Measurements from ENCODE around the gene ZNF134.

Gene ZNF134

GRCh38 chr19:57583104-57583520, 30.9 kb upstream of the ZNF134 start:
- Histone ChIP-seq H3K4me3 (ENCODE audit: low read depth, low read length) (no peak overlapping the region), H3K27ac (ENCODE audit: extremely low read depth, low read depth, low read length) (no peak overlapping the region), H3K4me1 (ENCODE audit: control insufficient read depth, insufficient read depth, low read length) (0 out of 2 replicates have a peak, but pooled peaks cover 2% of the 10 kb centered on the region), H3K36me3 (ENCODE audit: control insufficient read depth in 2 of 2, insufficient read depth in 1 of 2, low read length in 2 of 2) (peaks cover 0 to 8% of the 10 kb centered on the region in 2 experiments; a peak in 1 of 3 replicates), H3K9me3 (ENCODE audit: control insufficient read depth, insufficient read depth, low read depth, low read length) (peaks cover 12% of the 10 kb centered on the region)
- TF ChIP-seq ZNF211 (tag by site-specific recombination; IDR thresholded peaks at IDR 0.05; ENCODE audit: low read depth) (no peak), KLF16 (tag by site-specific recombination; IDR thresholded peaks at IDR 0.05) (no peak), ZNF555 (tag by site-specific recombination; conservative IDR thresholded peaks at IDR 0.05) (no peak)
- ChIA-PET CTCF (no interaction called here), POLR2A (interaction anchor here (0.6 kb wide), 1 partner anchor 125 kb away, joined by 3 read pairs; no protein-coding TSS in a partner anchor)

DNA sequence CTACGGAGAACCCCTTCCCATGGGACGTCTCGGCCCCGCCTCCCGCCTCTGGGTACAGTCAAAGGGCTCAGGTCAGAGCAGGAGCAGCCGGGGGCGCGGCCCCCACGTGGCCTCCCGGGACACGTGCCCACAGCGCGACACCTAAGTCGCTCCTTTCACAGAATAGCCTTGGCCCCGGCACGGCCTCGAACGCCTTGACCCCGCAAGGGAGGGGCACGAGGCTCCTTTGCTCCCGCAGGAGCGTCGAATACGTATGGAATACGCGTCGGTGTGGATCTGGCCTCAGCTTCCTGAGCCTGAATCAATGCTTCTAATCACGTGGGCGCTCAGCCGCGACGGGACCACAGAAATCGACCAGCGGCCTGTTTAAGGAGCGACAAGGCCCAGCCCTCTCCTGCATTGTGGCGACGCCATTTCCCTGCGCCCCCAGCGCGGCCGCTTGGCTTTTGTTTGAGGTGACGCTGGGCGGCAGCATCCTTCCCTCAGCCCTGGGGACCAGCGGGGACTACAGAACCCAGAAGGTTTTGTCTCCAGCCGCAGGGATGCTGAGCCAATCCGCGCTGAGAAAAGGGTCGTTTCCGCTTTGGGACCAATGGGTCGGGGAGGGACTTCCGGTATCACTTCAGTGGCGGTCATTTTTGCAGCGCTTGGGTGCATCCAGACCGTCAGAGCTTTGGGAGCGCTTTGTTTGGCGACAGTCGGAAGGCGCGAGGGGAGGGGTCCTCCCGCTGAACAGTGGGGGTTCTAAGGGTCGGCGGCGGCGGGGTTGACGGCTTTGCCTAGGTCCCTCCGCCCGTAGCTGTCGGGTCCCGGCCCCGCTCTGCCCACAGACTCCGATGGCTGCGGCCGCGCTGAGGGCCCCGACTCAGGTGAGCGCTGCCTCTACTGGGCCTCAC, 30.3 kb upstream of the ZNF134 start, which contains the start of gene ZIK1:
Gene ZIK1 (plus strand): TSS at position 625 of the 896 bp plus-strand sequence. CDS start 212 bp downstream, at position 837.
- Histone ChIP-seq H3K27ac (ENCODE audit: extremely low read depth, low read depth, low read length) (peak within 1 kb of the TSS; percentile 49; the same call in 1 of the 2 replicates), H3K9me3 (ENCODE audit: control insufficient read depth, insufficient read depth, low read depth, low read length) (peaks cover 12% of the 10 kb centered on the region), H3K36me3 (ENCODE audit: control insufficient read depth in 2 of 2, insufficient read depth in 1 of 2, low read length in 2 of 2) (peaks cover 0 to 12% of the 10 kb centered on the region in 2 experiments; a peak in 2 of 3 replicates), H3K4me1 (ENCODE audit: control insufficient read depth, insufficient read depth, low read length) (0 out of 2 replicates have a peak, but pooled peaks cover 2% of the 10 kb centered on the region), H3K4me3 (ENCODE audit: low read depth, low read length) (peak within 1 kb of the TSS; percentile 69)
- ChIA-PET POLR2A (no interaction called here), CTCF (no interaction called here)
- TF ChIP-seq, protein P1, sequence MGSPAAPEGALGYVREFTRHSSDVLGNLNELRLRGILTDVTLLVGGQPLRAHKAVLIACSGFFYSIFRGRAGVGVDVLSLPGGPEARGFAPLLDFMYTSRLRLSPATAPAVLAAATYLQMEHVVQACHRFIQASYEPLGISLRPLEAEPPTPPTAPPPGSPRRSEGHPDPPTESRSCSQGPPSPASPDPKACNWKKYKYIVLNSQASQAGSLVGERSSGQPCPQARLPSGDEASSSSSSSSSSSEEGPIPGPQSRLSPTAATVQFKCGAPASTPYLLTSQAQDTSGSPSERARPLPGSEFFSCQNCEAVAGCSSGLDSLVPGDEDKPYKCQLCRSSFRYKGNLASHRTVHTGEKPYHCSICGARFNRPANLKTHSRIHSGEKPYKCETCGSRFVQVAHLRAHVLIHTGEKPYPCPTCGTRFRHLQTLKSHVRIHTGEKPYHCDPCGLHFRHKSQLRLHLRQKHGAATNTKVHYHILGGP (tag by site-specific recombination; IDR thresholded peaks at IDR 0.05) = no peak
- TF ChIP-seq ZNF518A (tag by site-specific recombination; conservative IDR thresholded peaks at IDR 0.05; ENCODE audit: low read depth) (peak; percentile 98), ZNF776 (tag by site-specific recombination; IDR thresholded peaks at IDR 0.05; ENCODE audit: borderline replicate concordance) (no peak), ZFP69B (tag by site-specific recombination; IDR thresholded peaks at IDR 0.05) (peak; percentile 62; the same call in 1 of the 2 replicates), ZFP37 (tag by site-specific recombination; IDR thresholded peaks at IDR 0.05) (no peak), ZBTB17 (tag by site-specific recombination; IDR thresholded peaks at IDR 0.05) (peak; percentile 65), MZF1 (tag by site-specific recombination; IDR thresholded peaks at IDR 0.05; ENCODE audit: borderline replicate concordance) (peak; percentile 21; the same call in 1 of the 2 replicates), ZNF544 (tag by site-specific recombination; IDR thresholded peaks at IDR 0.05) (no peak), TRIM28 (IDR thresholded peaks at IDR 0.05; ENCODE audit: borderline replicate concordance, low read length) (no peak), GLIS2 (tag by site-specific recombination; IDR thresholded peaks at IDR 0.05) (peak; percentile 24; the same call in 1 of the 2 replicates), ZNF549 (tag by site-specific recombination; IDR thresholded peaks at IDR 0.05) (no peak), ZNF157 (tag by site-specific recombination; IDR thresholded peaks at IDR 0.05) (no peak), ZBTB8A (tag by site-specific recombination; IDR thresholded peaks at IDR 0.05) (peak; percentile 93), KLF8 (tag by site-specific recombination; IDR thresholded peaks at IDR 0.05) (no peak), ZNF169 (tag by site-specific recombination; IDR thresholded peaks at IDR 0.05) (0 out of 2 replicates have a peak, but pooled peaks have one; percentile 25), HOXC10 (CRISPR knock-in tag; IDR thresholded peaks at IDR 0.05) (peak; percentile 100), ZNF140 (tag by site-specific recombination; IDR thresholded peaks at IDR 0.05) (no peak), SP2 (tag by site-specific recombination; IDR thresholded peaks at IDR 0.05) (peak; percentile 82), ZNF473 (tag by site-specific recombination; IDR thresholded peaks at IDR 0.05) (no peak), ZBTB48 (tag by site-specific recombination; IDR thresholded peaks at IDR 0.05) (0 out of 2 replicates have a peak, but pooled peaks have one; percentile 23), ZNF626 (tag by site-specific recombination; IDR thresholded peaks at IDR 0.05) (0 out of 2 replicates have a peak, but pooled peaks have one; percentile 6), ZNF133 (tag by site-specific recombination; IDR thresholded peaks at IDR 0.05) (0 out of 2 replicates have a peak, but pooled peaks have one; percentile 15), ZNF274 (IDR thresholded peaks at IDR 0.05; ENCODE audit: low read length) (no peak), ZNF274 (tag by site-specific recombination; IDR thresholded peaks at IDR 0.05; ENCODE audit: borderline replicate concordance) (no peak), ZNF510 (tag by site-specific recombination; IDR thresholded peaks at IDR 0.05; ENCODE audit: insufficient replicate concordance) (peak; percentile 38)
- TF ChIP-seq, protein P2, sequence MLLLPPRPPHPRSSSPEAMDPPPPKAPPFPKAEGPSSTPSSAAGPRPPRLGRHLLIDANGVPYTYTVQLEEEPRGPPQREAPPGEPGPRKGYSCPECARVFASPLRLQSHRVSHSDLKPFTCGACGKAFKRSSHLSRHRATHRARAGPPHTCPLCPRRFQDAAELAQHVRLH (tag by site-specific recombination; IDR thresholded peaks at IDR 0.05) = peak; percentile 55; the same call in 1 of the 2 replicates

All from HEK293 (cell line).